ENCODE data around the gene ARHGEF2. TPM values are rescaled to one million over a fixed set of nuclear protein-coding genes. Genes with fewer than 3 reads are reported as not detected.
A peak's percentile ranks its signal among the peaks of the same experiment; 100 is the strongest.

Gene ARHGEF2
- total RNA-seq, 4 donors from 2014 or later: 47.4 to 80.1 (median 66.6) TPM

- WGBS, 2 donors: 63 to 73% methylated on average over 6 to 7 of the region's 9 CpGs
- H3K27ac ChIP-seq: peak overlapping the region in 2 of 3 donors; percentile 8 to 96
Measured at GRCh38 chr1:155971910-155972809, 6.2 kb downstream of the ARHGEF2 start.

GRCh38 chr1:155970531-155971167 lies 7.7 kb downstream of the ARHGEF2 start:
- Histone ChIP-seq H3K36me3 (peaks cover 10 to 21% of the 10 kb centered on the region in 2 donors), H3K4me1 (peaks cover 52 to 86% of the 10 kb centered on the region in 2 donors), H3K27ac (peak overlapping the region in 2 of 3 donors; percentile 8 to 42), H3K27me3 (no peaks in the 10 kb centered on the region), H3K4me3 (replicated peaks in 1 of 3) (no peak overlapping the region), H3K9me3 (no peaks in the 10 kb centered on the region)
- TF ChIP-seq CTCF (IDR thresholded peaks at IDR 0.05): no peak
- no peak for TF ChIP-seq POLR2A (IDR thresholded peaks at IDR 0.05)
- intact Hi-C loops (cut with DNase I): no loop called here
- WGBS, 2 donors: 49 to 62% methylated on average over 11 of the region's 11 CpGs
- peak in 1 of 2 donors; percentile 36 for DNase-seq

More at GRCh38 chr1:155971910-155972809, 6.2 kb downstream of the ARHGEF2 start:
- peaks cover 66 to 96% of the 10 kb centered on the region in 2 donors for H3K4me1 ChIP-seq
- H3K9me3 ChIP-seq: no peaks in the 10 kb centered on the region
- peak; percentile 28 to 42 for DNase-seq
- no peak for TF ChIP-seq CTCF (IDR thresholded peaks at IDR 0.05)
- TF ChIP-seq POLR2A (IDR thresholded peaks at IDR 0.05): no peak
- H3K4me3 ChIP-seq (replicated peaks in 1 of 3): no peak overlapping the region
- intact Hi-C loops (cut with DNase I): no loop called here
- H3K36me3 ChIP-seq: peaks cover 0 to 7% of the 10 kb centered on the region in 2 donors
- no peaks in the 10 kb centered on the region for H3K27me3 ChIP-seq

GRCh38 chr1:155969377-155969791 lies 9.0 kb downstream of the ARHGEF2 start:
- peaks cover 39 to 73% of the 10 kb centered on the region in 2 donors for H3K4me1 ChIP-seq
- 80 to 94% methylated on average over 8 to 9 of the region's 9 CpGs for WGBS, 2 donors
- intact Hi-C loops (cut with DNase I): no loop called here

GRCh38 chr1:155968670-155969069 lies 9.7 kb downstream of the ARHGEF2 start:
- Histone ChIP-seq H3K36me3 (peaks cover 27 to 36% of the 10 kb centered on the region in 2 donors), H3K27me3 (no peaks in the 10 kb centered on the region), H3K27ac (peak overlapping the region in 2 of 3 donors; percentile 10 to 76), H3K4me3 (replicated peaks in 1 of 3) (no peak overlapping the region), H3K9me3 (no peaks in the 10 kb centered on the region), H3K4me1 (peaks cover 32 to 66% of the 10 kb centered on the region in 2 donors)
- no peak for DNase-seq
- TF ChIP-seq POLR2A (IDR thresholded peaks at IDR 0.05): no peak
- TF ChIP-seq CTCF (IDR thresholded peaks at IDR 0.05): no peak
- intact Hi-C loops (cut with DNase I): no loop called here
- 80 to 85% methylated on average over 3 of the region's 3 CpGs for WGBS, 2 donors

More at GRCh38 chr1:155969377-155969791, 9.0 kb downstream of the ARHGEF2 start:
- H3K4me3 ChIP-seq (replicated peaks in 1 of 3): no peak overlapping the region
- H3K9me3 ChIP-seq: no peaks in the 10 kb centered on the region
- H3K36me3 ChIP-seq: peaks cover 22 to 33% of the 10 kb centered on the region in 2 donors
- no peak for TF ChIP-seq CTCF (IDR thresholded peaks at IDR 0.05)
- no peak for TF ChIP-seq POLR2A (IDR thresholded peaks at IDR 0.05)
- no peaks in the 10 kb centered on the region for H3K27me3 ChIP-seq
- H3K27ac ChIP-seq: peak overlapping the region in 1 of 3 donors; percentile 76
- DNase-seq: no peak

All from thyroid gland (tissue), 4 donors.